HS-5 (cell line): Measurements from ENCODE around the gene NECTIN3.

Source experiments
- DNase-seq: peaks from one replicate; pipeline ENCODE4 v3.0.0-alpha.2; 2012; ENCODE audit warnings: low read depth

The NECTIN3 gene

DNA sequence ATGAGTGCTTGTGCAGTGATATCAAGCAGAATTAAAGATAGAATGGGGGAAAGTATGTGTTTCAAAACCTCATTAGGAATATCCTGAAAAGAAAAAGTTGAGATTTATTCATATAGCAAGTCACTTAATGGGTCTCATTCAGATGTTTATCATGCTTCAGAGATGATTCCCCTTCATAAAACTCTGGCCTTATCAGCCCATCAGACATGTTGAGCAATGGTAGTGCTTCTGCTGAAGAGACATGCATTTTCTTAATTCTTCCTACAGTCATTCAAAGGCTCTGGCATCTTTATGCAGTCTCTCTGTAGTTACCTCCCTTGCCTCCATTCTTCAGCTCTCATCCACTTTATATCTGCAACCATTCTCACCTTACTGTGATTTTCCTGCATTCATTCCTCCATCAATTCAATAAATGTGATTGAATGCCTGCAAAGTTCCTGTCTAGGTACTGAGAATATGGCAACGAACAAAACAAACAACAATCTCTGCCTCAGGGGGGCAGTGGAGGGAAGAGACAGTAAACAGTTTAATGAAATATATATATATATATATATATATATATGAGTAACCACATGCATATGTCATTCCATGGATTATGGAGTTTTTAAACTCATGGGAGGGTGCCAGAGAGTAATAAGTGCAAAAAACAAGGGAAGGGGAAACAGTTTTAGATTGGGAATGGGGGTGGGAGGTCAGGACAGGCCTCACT is 138.5 kb downstream of the NECTIN3 start:
- DNase-seq, result peak; percentile 33

- DNase-seq, result no peak
These were observed 139.4 kb downstream of the NECTIN3 start for GRCh38 chr3:111210866-111211564.

DNA sequence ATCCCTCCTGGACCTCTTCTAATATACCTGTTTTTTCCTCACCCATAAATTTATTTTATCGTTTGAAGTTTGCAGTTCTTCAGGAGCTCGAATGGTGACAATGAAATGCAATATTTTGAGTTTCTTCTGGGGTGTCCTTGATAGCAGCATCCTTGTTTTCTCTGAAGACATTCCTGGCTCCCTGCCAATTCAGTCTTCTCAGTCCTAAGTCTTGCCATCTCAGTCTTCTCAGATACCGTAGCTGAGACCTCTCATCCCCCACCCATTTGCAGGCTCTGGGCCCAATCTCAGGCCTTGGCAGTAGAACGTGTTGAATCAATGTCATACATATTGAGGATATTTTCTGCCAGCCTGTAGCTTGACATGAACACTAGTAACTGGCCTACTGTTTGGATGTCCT is 140.9 kb downstream of the NECTIN3 start:
- no peak for DNase-seq

DNA sequence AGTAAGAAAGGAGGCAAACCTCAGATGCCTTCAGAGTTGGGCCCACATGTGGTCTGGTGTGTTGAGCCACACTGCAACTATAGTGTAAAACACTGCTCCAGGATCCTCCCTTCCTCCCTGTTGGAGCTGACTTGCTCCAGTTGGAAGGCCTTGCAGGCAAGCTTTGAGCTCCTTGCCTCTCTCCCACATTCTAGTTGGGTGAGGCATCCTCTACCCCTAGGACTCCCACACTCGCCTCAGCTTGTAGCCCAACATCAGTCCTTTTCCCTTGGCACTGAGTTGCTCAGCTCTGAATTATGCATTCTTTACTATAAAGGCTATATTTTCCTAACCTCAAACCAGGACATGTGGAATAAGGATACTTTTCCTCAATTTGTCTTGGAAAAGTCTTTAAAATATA is 143.9 kb downstream of the NECTIN3 start:
- DNase-seq, result no peak

DNA sequence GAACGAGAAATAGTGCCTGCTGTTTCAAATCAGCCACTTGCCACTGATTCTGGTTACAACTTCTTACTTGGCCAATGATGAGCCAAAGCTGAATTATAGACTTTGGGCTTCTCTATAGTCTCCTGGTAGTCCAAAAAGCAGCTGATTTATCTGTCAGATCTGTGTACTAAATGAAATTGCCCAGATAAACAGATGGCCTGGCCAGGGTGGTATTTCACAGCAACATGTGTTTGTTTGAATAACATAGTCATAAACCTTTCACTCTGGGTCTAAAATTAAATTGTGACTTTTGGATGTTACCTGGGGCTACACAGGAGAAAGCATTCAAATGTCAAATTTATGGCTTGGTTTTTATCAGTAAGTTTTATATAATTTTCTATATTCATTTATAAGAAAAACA is 147.0 kb downstream of the NECTIN3 start:
- DNase-seq, result no peak

DNA sequence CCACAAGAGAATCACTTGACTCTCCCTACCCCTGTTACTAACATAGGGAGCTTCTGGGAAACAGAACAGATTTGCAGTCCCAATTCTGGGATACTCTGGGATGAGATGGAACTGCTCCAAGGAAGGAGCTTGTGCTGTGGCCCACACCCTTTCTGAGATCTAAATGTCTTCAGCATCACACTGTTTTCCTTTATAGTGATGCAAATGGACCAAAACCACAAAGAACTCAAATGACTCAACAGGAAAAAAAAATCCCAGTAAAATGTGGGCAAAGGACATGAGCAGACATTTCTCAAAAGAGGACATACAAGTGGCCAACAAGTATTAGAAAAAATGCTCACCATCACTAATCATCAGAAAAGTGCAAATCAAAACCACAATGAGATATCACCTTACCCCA is 155.6 kb downstream of the NECTIN3 start:
- DNase-seq, result peak; percentile 30

DNA sequence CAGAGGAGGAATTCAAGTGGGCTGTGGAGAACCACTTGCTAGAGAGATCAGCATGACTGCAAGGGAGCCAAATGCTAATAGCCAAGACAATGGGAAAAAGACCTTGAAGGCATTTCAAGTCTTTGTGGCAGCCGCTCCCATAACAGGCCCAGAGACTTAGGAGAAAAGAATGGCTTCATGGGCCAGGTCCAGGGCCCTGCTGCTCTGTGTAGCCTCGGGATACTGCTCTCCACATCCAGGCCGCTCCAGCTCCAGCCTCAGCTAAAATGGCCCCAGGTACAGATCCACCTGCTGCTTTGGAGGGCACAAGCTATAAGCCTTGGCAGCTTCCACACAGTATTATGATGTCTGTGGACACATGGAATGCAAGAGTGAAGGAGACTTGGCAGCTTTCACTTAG is 157.7 kb downstream of the NECTIN3 start:
- no peak for DNase-seq

- DNase-seq, result no peak
These were observed 165.5 kb downstream of the NECTIN3 start for GRCh38 chr3:111236836-111237713.

- no peak for DNase-seq
These were observed 166.3 kb downstream of the NECTIN3 start for GRCh38 chr3:111237946-111238345.

DNA sequence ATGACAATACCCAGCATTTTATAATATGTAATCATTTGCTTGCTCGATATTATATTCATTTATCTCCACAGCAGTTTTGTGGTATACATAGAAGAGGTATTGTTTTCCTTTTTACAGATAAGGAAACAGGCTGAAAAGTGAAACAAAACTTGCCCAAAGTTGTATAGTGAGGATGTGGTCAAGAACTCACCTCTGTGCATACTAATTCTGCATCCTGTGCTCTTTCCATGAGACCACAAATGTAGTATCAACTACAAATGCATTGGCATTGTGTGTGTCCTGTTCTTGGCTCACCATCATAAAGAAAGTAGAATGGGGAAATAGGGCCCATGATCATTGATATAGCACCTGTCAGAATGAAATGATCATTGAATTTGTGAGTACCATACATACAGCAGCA is 167.3 kb downstream of the NECTIN3 start:
- no peak for DNase-seq

- DNase-seq, result no peak
These were observed 170.3 kb downstream of the NECTIN3 start for GRCh38 chr3:111241960-111242359.
